ENCODE measurements around the gene DEPDC7. TPM values are rescaled to one million over a fixed set of nuclear protein-coding genes. Genes with fewer than 3 reads are reported as not detected.

The DEPDC7 gene
- total RNA-seq, 1 experiment from 2014 or later = 5.6 TPM

DNA sequence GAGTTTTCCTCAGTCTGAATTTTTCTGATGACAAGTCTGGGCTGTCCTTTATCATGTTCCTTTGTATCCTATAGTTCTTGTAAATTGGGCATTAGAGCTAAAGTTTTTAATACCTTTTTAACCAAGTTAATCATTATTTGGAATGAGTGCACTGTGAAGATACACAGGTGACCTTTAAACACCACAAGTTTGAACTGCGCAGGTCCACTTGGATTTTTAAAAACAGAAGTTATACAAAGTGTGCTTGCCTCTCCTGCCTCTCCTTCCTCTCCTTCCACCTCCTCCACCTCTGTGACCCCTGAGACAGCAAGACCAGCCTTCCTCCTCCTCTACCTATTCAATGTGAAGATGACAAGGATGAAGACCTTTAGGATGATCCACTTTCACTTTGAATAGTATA, 19.3 kb downstream of the DEPDC7 start:
- no peak for DNase-seq (ENCODE audit: low spot score)
- TF ChIP-seq ATF1 (CRISPR knock-in tag; IDR thresholded peaks at IDR 0.05) (no peak), NFATC4 (CRISPR knock-in tag; IDR thresholded peaks at IDR 0.05) (no peak), JAZF1 (CRISPR knock-in tag; IDR thresholded peaks at IDR 0.05) (no peak), ZNF121 (CRISPR knock-in tag; IDR thresholded peaks at IDR 0.05) (no peak)
- TF ChIP-seq, protein P1, sequence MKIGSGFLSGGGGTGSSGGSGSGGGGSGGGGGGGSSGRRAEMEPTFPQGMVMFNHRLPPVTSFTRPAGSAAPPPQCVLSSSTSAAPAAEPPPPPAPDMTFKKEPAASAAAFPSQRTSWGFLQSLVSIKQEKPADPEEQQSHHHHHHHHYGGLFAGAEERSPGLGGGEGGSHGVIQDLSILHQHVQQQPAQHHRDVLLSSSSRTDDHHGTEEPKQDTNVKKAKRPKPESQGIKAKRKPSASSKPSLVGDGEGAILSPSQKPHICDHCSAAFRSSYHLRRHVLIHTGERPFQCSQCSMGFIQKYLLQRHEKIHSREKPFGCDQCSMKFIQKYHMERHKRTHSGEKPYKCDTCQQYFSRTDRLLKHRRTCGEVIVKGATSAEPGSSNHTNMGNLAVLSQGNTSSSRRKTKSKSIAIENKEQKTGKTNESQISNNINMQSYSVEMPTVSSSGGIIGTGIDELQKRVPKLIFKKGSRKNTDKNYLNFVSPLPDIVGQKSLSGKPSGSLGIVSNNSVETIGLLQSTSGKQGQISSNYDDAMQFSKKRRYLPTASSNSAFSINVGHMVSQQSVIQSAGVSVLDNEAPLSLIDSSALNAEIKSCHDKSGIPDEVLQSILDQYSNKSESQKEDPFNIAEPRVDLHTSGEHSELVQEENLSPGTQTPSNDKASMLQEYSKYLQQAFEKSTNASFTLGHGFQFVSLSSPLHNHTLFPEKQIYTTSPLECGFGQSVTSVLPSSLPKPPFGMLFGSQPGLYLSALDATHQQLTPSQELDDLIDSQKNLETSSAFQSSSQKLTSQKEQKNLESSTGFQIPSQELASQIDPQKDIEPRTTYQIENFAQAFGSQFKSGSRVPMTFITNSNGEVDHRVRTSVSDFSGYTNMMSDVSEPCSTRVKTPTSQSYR (CRISPR knock-in tag; IDR thresholded peaks at IDR 0.05) = no peak
- TF ChIP-seq, protein P2, sequence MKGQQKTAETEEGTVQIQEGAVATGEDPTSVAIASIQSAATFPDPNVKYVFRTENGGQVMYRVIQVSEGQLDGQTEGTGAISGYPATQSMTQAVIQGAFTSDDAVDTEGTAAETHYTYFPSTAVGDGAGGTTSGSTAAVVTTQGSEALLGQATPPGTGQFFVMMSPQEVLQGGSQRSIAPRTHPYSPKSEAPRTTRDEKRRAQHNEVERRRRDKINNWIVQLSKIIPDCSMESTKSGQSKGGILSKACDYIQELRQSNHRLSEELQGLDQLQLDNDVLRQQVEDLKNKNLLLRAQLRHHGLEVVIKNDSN (CRISPR knock-in tag; IDR thresholded peaks at IDR 0.05) = no peak
- TF ChIP-seq, protein P3, sequence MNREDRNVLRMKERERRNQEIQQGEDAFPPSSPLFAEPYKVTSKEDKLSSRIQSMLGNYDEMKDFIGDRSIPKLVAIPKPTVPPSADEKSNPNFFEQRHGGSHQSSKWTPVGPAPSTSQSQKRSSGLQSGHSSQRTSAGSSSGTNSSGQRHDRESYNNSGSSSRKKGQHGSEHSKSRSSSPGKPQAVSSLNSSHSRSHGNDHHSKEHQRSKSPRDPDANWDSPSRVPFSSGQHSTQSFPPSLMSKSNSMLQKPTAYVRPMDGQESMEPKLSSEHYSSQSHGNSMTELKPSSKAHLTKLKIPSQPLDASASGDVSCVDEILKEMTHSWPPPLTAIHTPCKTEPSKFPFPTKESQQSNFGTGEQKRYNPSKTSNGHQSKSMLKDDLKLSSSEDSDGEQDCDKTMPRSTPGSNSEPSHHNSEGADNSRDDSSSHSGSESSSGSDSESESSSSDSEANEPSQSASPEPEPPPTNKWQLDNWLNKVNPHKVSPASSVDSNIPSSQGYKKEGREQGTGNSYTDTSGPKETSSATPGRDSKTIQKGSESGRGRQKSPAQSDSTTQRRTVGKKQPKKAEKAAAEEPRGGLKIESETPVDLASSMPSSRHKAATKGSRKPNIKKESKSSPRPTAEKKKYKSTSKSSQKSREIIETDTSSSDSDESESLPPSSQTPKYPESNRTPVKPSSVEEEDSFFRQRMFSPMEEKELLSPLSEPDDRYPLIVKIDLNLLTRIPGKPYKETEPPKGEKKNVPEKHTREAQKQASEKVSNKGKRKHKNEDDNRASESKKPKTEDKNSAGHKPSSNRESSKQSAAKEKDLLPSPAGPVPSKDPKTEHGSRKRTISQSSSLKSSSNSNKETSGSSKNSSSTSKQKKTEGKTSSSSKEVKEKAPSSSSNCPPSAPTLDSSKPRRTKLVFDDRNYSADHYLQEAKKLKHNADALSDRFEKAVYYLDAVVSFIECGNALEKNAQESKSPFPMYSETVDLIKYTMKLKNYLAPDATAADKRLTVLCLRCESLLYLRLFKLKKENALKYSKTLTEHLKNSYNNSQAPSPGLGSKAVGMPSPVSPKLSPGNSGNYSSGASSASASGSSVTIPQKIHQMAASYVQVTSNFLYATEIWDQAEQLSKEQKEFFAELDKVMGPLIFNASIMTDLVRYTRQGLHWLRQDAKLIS (CRISPR knock-in tag; IDR thresholded peaks at IDR 0.05; ENCODE audit: borderline replicate concordance) = no peak
- TF ChIP-seq, protein P4, sequence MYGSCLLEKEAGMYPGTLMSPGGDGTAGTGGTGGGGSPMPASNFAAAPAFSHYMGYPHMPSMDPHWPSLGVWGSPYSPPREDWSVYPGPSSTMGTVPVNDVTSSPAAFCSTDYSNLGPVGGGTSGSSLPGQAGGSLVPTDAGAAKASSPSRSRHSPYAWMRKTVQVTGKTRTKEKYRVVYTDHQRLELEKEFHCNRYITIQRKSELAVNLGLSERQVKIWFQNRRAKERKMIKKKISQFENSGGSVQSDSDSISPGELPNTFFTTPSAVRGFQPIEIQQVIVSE (CRISPR knock-in tag; IDR thresholded peaks at IDR 0.05; ENCODE audit: borderline replicate concordance) = no peak
- TF ChIP-seq, protein P5, sequence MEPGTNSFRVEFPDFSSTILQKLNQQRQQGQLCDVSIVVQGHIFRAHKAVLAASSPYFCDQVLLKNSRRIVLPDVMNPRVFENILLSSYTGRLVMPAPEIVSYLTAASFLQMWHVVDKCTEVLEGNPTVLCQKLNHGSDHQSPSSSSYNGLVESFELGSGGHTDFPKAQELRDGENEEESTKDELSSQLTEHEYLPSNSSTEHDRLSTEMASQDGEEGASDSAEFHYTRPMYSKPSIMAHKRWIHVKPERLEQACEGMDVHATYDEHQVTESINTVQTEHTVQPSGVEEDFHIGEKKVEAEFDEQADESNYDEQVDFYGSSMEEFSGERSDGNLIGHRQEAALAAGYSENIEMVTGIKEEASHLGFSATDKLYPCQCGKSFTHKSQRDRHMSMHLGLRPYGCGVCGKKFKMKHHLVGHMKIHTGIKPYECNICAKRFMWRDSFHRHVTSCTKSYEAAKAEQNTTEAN (CRISPR knock-in tag; IDR thresholded peaks at IDR 0.05) = no peak
- TF ChIP-seq, protein P6, sequence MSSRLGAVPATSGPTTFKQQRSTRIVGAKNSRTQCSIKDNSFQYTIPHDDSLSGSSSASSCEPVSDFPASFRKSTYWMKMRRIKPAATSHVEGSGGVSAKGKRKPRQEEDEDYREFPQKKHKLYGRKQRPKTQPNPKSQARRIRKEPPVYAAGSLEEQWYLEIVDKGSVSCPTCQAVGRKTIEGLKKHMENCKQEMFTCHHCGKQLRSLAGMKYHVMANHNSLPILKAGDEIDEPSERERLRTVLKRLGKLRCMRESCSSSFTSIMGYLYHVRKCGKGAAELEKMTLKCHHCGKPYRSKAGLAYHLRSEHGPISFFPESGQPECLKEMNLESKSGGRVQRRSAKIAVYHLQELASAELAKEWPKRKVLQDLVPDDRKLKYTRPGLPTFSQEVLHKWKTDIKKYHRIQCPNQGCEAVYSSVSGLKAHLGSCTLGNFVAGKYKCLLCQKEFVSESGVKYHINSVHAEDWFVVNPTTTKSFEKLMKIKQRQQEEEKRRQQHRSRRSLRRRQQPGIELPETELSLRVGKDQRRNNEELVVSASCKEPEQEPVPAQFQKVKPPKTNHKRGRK (CRISPR knock-in tag; IDR thresholded peaks at IDR 0.05; ENCODE audit: borderline replicate concordance) = no peak
- TF ChIP-seq, protein P7, sequence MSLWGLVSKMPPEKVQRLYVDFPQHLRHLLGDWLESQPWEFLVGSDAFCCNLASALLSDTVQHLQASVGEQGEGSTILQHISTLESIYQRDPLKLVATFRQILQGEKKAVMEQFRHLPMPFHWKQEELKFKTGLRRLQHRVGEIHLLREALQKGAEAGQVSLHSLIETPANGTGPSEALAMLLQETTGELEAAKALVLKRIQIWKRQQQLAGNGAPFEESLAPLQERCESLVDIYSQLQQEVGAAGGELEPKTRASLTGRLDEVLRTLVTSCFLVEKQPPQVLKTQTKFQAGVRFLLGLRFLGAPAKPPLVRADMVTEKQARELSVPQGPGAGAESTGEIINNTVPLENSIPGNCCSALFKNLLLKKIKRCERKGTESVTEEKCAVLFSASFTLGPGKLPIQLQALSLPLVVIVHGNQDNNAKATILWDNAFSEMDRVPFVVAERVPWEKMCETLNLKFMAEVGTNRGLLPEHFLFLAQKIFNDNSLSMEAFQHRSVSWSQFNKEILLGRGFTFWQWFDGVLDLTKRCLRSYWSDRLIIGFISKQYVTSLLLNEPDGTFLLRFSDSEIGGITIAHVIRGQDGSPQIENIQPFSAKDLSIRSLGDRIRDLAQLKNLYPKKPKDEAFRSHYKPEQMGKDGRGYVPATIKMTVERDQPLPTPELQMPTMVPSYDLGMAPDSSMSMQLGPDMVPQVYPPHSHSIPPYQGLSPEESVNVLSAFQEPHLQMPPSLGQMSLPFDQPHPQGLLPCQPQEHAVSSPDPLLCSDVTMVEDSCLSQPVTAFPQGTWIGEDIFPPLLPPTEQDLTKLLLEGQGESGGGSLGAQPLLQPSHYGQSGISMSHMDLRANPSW (CRISPR knock-in tag; conservative IDR thresholded peaks at IDR 0.05; ENCODE audit: low read depth) = no peak
- TF ChIP-seq, protein P8, sequence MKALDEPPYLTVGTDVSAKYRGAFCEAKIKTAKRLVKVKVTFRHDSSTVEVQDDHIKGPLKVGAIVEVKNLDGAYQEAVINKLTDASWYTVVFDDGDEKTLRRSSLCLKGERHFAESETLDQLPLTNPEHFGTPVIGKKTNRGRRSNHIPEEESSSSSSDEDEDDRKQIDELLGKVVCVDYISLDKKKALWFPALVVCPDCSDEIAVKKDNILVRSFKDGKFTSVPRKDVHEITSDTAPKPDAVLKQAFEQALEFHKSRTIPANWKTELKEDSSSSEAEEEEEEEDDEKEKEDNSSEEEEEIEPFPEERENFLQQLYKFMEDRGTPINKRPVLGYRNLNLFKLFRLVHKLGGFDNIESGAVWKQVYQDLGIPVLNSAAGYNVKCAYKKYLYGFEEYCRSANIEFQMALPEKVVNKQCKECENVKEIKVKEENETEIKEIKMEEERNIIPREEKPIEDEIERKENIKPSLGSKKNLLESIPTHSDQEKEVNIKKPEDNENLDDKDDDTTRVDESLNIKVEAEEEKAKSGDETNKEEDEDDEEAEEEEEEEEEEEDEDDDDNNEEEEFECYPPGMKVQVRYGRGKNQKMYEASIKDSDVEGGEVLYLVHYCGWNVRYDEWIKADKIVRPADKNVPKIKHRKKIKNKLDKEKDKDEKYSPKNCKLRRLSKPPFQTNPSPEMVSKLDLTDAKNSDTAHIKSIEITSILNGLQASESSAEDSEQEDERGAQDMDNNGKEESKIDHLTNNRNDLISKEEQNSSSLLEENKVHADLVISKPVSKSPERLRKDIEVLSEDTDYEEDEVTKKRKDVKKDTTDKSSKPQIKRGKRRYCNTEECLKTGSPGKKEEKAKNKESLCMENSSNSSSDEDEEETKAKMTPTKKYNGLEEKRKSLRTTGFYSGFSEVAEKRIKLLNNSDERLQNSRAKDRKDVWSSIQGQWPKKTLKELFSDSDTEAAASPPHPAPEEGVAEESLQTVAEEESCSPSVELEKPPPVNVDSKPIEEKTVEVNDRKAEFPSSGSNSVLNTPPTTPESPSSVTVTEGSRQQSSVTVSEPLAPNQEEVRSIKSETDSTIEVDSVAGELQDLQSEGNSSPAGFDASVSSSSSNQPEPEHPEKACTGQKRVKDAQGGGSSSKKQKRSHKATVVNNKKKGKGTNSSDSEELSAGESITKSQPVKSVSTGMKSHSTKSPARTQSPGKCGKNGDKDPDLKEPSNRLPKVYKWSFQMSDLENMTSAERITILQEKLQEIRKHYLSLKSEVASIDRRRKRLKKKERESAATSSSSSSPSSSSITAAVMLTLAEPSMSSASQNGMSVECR (CRISPR knock-in tag; IDR thresholded peaks at IDR 0.05; ENCODE audit: borderline replicate concordance) = no peak
- TF ChIP-seq, protein P9, sequence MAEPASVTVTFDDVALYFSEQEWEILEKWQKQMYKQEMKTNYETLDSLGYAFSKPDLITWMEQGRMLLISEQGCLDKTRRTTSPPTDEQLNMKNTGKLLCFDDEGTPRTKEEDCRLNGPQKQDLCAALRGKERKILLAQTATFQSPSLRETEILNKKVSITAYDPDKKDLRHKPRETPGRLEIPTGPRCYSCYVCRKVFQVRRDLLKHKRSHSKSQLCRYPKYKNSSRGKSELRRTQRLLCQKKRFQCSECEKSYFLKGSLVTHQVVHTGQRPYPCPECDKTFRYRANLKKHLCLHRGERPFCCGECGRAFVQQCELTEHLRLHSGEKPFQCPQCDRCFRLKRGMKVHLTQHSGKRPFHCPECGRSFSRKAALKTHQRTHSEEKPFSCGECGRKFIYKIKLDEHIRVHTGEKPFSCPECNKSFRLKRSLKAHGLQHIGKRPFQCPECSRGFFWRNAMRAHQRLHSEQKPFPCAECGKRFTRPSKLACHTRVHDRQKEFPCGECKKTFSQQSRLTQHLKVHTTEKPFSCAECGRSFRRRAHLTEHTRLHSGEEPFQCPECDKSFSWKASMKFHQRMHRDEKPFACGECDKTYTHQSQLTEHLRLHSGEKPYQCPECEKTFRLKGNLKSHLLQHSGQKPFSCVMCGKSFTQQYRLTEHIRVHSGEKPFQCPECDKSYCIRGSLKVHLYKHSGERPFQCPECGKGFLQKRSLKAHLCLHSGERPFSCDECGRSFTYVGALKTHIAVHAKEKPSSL (CRISPR knock-in tag; conservative IDR thresholded peaks at IDR 0.05) = no peak
- H3K36me3 Mint-ChIP-seq = no peaks in the 10 kb centered on the region
- H3K27me3 Mint-ChIP-seq (ENCODE audit: low read depth) = no peaks in the 10 kb centered on the region
- no peak overlapping the region for H3K4me3 Mint-ChIP-seq
- H3K9me3 Mint-ChIP-seq = no peaks in the 10 kb centered on the region
- no peak for ATAC-seq
- POLR2A ChIA-PET = no interaction called here
- CTCF ChIA-PET = interaction anchor here (1.2 kb wide), 1 partner anchor 31 kb away, joined by 5 read pairs; no protein-coding TSS in a partner anchor
- H3K27ac Mint-ChIP-seq = no peak overlapping the region
- no peaks in the 10 kb centered on the region for H3K4me1 Mint-ChIP-seq

Data from WTC11 (cell line).